ENCODE measurements around the gene GRK5.

Gene GRK5

GRCh38 chr10:119252470-119253151 lies 45.2 kb downstream of the GRK5 start:
- H3K36me3 ChIP-seq (ENCODE audit: insufficient read depth, low read length): no peaks in the 10 kb centered on the region
- H3K4me3 ChIP-seq (ENCODE audit: low read length, poor library complexity, severe bottlenecking): no peak overlapping the region
- no peaks in the 10 kb centered on the region for H4K20me1 ChIP-seq (ENCODE audit: insufficient read depth, low read length, poor library complexity, severe bottlenecking)
- no peak overlapping the region for H2AFZ ChIP-seq (ENCODE audit: low read length)
- H3K9me2 ChIP-seq (replicated peaks; ENCODE audit: low read depth, low read length): no peaks in the 10 kb centered on the region
- no peak overlapping the region for H3K4me2 ChIP-seq (ENCODE audit: low read depth, low read length, poor library complexity, severe bottlenecking)
- H3K79me2 ChIP-seq (ENCODE audit: insufficient read depth, low read length): no peaks in the 10 kb centered on the region; the same call in 1 of the 2 replicates
- H3K9ac ChIP-seq (ENCODE audit: low read depth, low read length, poor library complexity, severe bottlenecking): no peak overlapping the region
- H3K4me1 ChIP-seq (ENCODE audit: insufficient read depth, low read length, poor library complexity, severe bottlenecking): no peaks in the 10 kb centered on the region
- H3F3A ChIP-seq (ENCODE audit: low read depth): no peaks in the 10 kb centered on the region
- peaks cover 4% of the 10 kb centered on the region; the same call in 1 of the 2 replicates for H3K9me3 ChIP-seq (ENCODE audit: insufficient read depth, low read depth, low read length)
- TF ChIP-seq, protein P1, sequence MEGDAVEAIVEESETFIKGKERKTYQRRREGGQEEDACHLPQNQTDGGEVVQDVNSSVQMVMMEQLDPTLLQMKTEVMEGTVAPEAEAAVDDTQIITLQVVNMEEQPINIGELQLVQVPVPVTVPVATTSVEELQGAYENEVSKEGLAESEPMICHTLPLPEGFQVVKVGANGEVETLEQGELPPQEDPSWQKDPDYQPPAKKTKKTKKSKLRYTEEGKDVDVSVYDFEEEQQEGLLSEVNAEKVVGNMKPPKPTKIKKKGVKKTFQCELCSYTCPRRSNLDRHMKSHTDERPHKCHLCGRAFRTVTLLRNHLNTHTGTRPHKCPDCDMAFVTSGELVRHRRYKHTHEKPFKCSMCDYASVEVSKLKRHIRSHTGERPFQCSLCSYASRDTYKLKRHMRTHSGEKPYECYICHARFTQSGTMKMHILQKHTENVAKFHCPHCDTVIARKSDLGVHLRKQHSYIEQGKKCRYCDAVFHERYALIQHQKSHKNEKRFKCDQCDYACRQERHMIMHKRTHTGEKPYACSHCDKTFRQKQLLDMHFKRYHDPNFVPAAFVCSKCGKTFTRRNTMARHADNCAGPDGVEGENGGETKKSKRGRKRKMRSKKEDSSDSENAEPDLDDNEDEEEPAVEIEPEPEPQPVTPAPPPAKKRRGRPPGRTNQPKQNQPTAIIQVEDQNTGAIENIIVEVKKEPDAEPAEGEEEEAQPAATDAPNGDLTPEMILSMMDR (conservative IDR thresholded peaks at IDR 0.05; ENCODE audit: low read length): no peak
- TF ChIP-seq EZH2phosphoT487 (IDR thresholded peaks at IDR 0.05; ENCODE audit: borderline replicate concordance): no peak
- no peaks in the 10 kb centered on the region for H3K27me3 ChIP-seq (ENCODE audit: insufficient read depth, low read length, poor library complexity, severe bottlenecking)

- no peak overlapping the region for H3K9ac ChIP-seq (ENCODE audit: low read depth, low read length, poor library complexity, severe bottlenecking)
These were observed 46.2 kb downstream of the GRK5 start for GRCh38 chr10:119253433-119254174.

GRCh38 chr10:119254335-119254734 lies 47.0 kb downstream of the GRK5 start:
- H3F3A ChIP-seq (ENCODE audit: low read depth): no peaks in the 10 kb centered on the region
- no peak overlapping the region for H3K4me2 ChIP-seq (ENCODE audit: low read depth, low read length, poor library complexity, severe bottlenecking)
- no peaks in the 10 kb centered on the region; the same call in 1 of the 2 replicates for H3K79me2 ChIP-seq (ENCODE audit: insufficient read depth, low read length)
- TF ChIP-seq EZH2phosphoT487 (IDR thresholded peaks at IDR 0.05; ENCODE audit: borderline replicate concordance): no peak
- TF ChIP-seq, protein P1 (conservative IDR thresholded peaks at IDR 0.05; ENCODE audit: low read length): no peak
- no peaks in the 10 kb centered on the region for H3K36me3 ChIP-seq (ENCODE audit: insufficient read depth, low read length)
- no peak overlapping the region for H3K9ac ChIP-seq (ENCODE audit: low read depth, low read length, poor library complexity, severe bottlenecking)
- no peaks in the 10 kb centered on the region for H3K27me3 ChIP-seq (ENCODE audit: insufficient read depth, low read length, poor library complexity, severe bottlenecking)
- H2AFZ ChIP-seq (ENCODE audit: low read length): no peak overlapping the region
- H3K4me1 ChIP-seq (ENCODE audit: insufficient read depth, low read length, poor library complexity, severe bottlenecking): no peaks in the 10 kb centered on the region
- no peak overlapping the region for H3K4me3 ChIP-seq (ENCODE audit: low read length, poor library complexity, severe bottlenecking)
- peaks cover 4% of the 10 kb centered on the region; the same call in 1 of the 2 replicates for H3K9me3 ChIP-seq (ENCODE audit: insufficient read depth, low read depth, low read length)
- no peaks in the 10 kb centered on the region for H4K20me1 ChIP-seq (ENCODE audit: insufficient read depth, low read length, poor library complexity, severe bottlenecking)
- no peaks in the 10 kb centered on the region for H3K9me2 ChIP-seq (replicated peaks; ENCODE audit: low read depth, low read length)

More at GRCh38 chr10:119253433-119254174, 46.2 kb downstream of the GRK5 start:
- no peaks in the 10 kb centered on the region; the same call in 1 of the 2 replicates for H3K79me2 ChIP-seq (ENCODE audit: insufficient read depth, low read length)
- TF ChIP-seq EZH2phosphoT487 (IDR thresholded peaks at IDR 0.05; ENCODE audit: borderline replicate concordance): no peak
- TF ChIP-seq, protein P1 (conservative IDR thresholded peaks at IDR 0.05; ENCODE audit: low read length): no peak
- no peaks in the 10 kb centered on the region for H4K20me1 ChIP-seq (ENCODE audit: insufficient read depth, low read length, poor library complexity, severe bottlenecking)
- H2AFZ ChIP-seq (ENCODE audit: low read length): no peak overlapping the region
- no peaks in the 10 kb centered on the region for H3K36me3 ChIP-seq (ENCODE audit: insufficient read depth, low read length)
- no peak overlapping the region for H3K4me3 ChIP-seq (ENCODE audit: low read length, poor library complexity, severe bottlenecking)
- H3K9me2 ChIP-seq (replicated peaks; ENCODE audit: low read depth, low read length): no peaks in the 10 kb centered on the region
- H3K27me3 ChIP-seq (ENCODE audit: insufficient read depth, low read length, poor library complexity, severe bottlenecking): no peaks in the 10 kb centered on the region
- no peaks in the 10 kb centered on the region for H3K4me1 ChIP-seq (ENCODE audit: insufficient read depth, low read length, poor library complexity, severe bottlenecking)
- H3F3A ChIP-seq (ENCODE audit: low read depth): no peaks in the 10 kb centered on the region
- peaks cover 4% of the 10 kb centered on the region; the same call in 1 of the 2 replicates for H3K9me3 ChIP-seq (ENCODE audit: insufficient read depth, low read depth, low read length)
- H3K4me2 ChIP-seq (ENCODE audit: low read depth, low read length, poor library complexity, severe bottlenecking): no peak overlapping the region

Measured in Loucy (cell line).